CD14-positive monocyte (primary cell): ENCODE data around the gene KCNMA1. TPM values are rescaled to one million over a fixed set of nuclear protein-coding genes. Genes with fewer than 3 reads are reported as not detected.

ENCODE experiments used
- DNase-seq, 3 donors: peaks; one replicate each; pipeline ENCODE4 v3.0.0-alpha.2; 2011 to 2022
- H2AFZ ChIP-seq: 2 replicates; pipeline ENCODE4 v1.6.0; 2012; ENCODE audit warnings: mild to moderate bottlenecking, low read depth, low read length, inconsistent platforms; ENCODE audit not compliant: insufficient read depth, poor library complexity, severe bottlenecking
- H3K27ac ChIP-seq, 2 donors: 1 replicate in 1 of 2; 2 replicates in 1 of 2; pipeline ENCODE4 v1.5.1; 2012 to 2013; ENCODE audit warnings: low read length in 2 of 2, control low read depth in 1 of 2, inconsistent platforms in 1 of 2, low read depth in 1 of 2, mild to moderate bottlenecking in 1 of 2
- H3K27me3 ChIP-seq, 2 donors: one replicate each; pipeline versions ENCODE4 v1.6.0 to v1.6.1; 2011 to 2013; ENCODE audit warnings: low read length in 2 of 2; ENCODE audit not compliant: control insufficient read depth in 2 of 2, insufficient read depth in 2 of 2
- H3K36me3 ChIP-seq, 2 donors: replicated peaks in 1 of 2; 1 replicate in 1 of 2; 2 replicates in 1 of 2; pipeline versions ENCODE4 v1.5.1 to v1.6.1; 2012 to 2013; ENCODE audit warnings: low read length in 2 of 2, control low read depth in 1 of 2, inconsistent platforms in 1 of 2, mild to moderate bottlenecking in 1 of 2; ENCODE audit not compliant: insufficient read depth in 2 of 2, control insufficient read depth in 1 of 2
- H3K4me1 ChIP-seq, 2 donors: 1 replicate in 1 of 2; 2 replicates in 1 of 2; pipeline versions ENCODE4 v1.5.1 to v1.6.1; 2012 to 2013; ENCODE audit warnings: low read length in 2 of 2, control low read depth in 1 of 2, inconsistent platforms in 1 of 2, mild to moderate bottlenecking in 1 of 2, moderate library complexity in 1 of 2; ENCODE audit not compliant: insufficient read depth in 2 of 2, control insufficient read depth in 1 of 2
- H3K4me2 ChIP-seq: replicated peaks from 2 replicates; pipeline ENCODE3; 2012; ENCODE audit warnings: low read length, moderate library complexity, mild to moderate bottlenecking; ENCODE audit not compliant: poor library complexity, severe bottlenecking; ENCODE audit errors: extremely low read depth
- H3K4me3 ChIP-seq, 3 experiments: fragments of 200-600 bp in 1 of 3; sonication (generic) in 1 of 3; replicated peaks in 1 of 3; 1 replicate in 2 of 3; 2 replicates in 1 of 3; pipeline ENCODE4 v1.5.1; 2011 to 2013; ENCODE audit warnings: low read length in 3 of 3, mild to moderate bottlenecking in 3 of 3, control low read depth in 2 of 3, low read depth in 2 of 3, inconsistent platforms in 1 of 3, moderate library complexity in 1 of 3
- H3K79me2 ChIP-seq: 2 replicates; pipeline ENCODE4 v1.6.0; 2012; ENCODE audit warnings: mild to moderate bottlenecking, control low read depth, inconsistent platforms, low read length, moderate library complexity; ENCODE audit not compliant: insufficient read depth
- H3K9ac ChIP-seq: 2 replicates; pipeline ENCODE4 v1.6.0; 2017; ENCODE audit warnings: low read length, mild to moderate bottlenecking; ENCODE audit not compliant: insufficient read depth, poor library complexity, severe bottlenecking
- H3K9me3 ChIP-seq, 2 donors: replicated peaks in 1 of 2; 1 replicate in 1 of 2; 2 replicates in 1 of 2; pipeline versions ENCODE4 v1.5.1 to v1.6.1; 2012 to 2013; ENCODE audit warnings: low read length in 2 of 2, control low read depth in 1 of 2; ENCODE audit not compliant: control insufficient read depth in 1 of 2, insufficient read depth in 1 of 2
- H4K20me1 ChIP-seq: 2 replicates; pipeline ENCODE4 v1.6.0; 2012; ENCODE audit warnings: mild to moderate bottlenecking, low read length, control low read depth, moderate library complexity; ENCODE audit not compliant: insufficient read depth
- H3K27ac Mint-ChIP-seq, 7 donors: one replicate each; pipeline ENCODE4 v1.8.0; 2020; ENCODE audit warnings: mild to moderate bottlenecking in 7 of 7, mixed read lengths in 7 of 7, moderate library complexity in 6 of 7, inconsistent platforms in 2 of 7
- H3K27me3 Mint-ChIP-seq, 3 donors: one replicate each; pipeline ENCODE4 v1.8.0; 2021 to 2022; ENCODE audit warnings: low read depth in 3 of 3, mild to moderate bottlenecking in 3 of 3, mixed read lengths in 3 of 3, moderate library complexity in 3 of 3, inconsistent platforms in 1 of 3
- H3K36me3 Mint-ChIP-seq, 2 donors: one replicate each; pipeline ENCODE4 v1.8.0; 2020; ENCODE audit warnings: mixed read lengths in 2 of 2, inconsistent platforms in 1 of 2, mild to moderate bottlenecking in 1 of 2
- H3K4me1 Mint-ChIP-seq: one replicate; pipeline ENCODE4 v1.8.0; 2020; ENCODE audit warnings: mild to moderate bottlenecking, mixed read lengths
- H3K4me3 Mint-ChIP-seq, 2 donors: one replicate each; pipeline ENCODE4 v1.8.0; 2020; ENCODE audit warnings: mild to moderate bottlenecking in 2 of 2, mixed read lengths in 2 of 2, moderate library complexity in 1 of 2
- H3K9me3 Mint-ChIP-seq, 7 donors: one replicate each; pipeline ENCODE4 v1.8.0; 2020 to 2022; ENCODE audit warnings: mixed read lengths in 7 of 7, mild to moderate bottlenecking in 6 of 7, moderate library complexity in 6 of 7, inconsistent platforms in 2 of 7
- WGBS: methylation state at CpG from one replicate; pipeline ENCODE4 v1.1.5; 2013; ENCODE audit warnings: missing lambda C conversion rate; ENCODE audit not compliant: insufficient coverage; 5-methylcytosine and 5-hydroxymethylcytosine counted together
- intact Hi-C, 2 donors: fragments of 100-400 bp; cut with micrococcal nuclease; formaldehyde crosslinking; loops; one replicate each; pipeline versions ENCODE4 v1.15.0 to v1.15.1; 2023
- polyA plus RNA-seq, 3 donors: library from polyadenylated mRNA; depleted of rRNA in 1 of 3; unstranded in 2 of 3; stranded (reverse) in 1 of 3; fragments of 300-500 nt in 2 of 3; fragments of >200 nt in 1 of 3; fragmentation: Illumina TruSeq in 2 of 3; gene quantifications; 1 replicate in 2 of 3; 2 replicates in 1 of 3; pipeline ENCODE4 v1.2.3, GENCODE V29; 2012 to 2021
- TF ChIP-seq, protein P1 (sequence below): fragments of 200-600 bp; IDR thresholded peaks from one replicate; pipeline ENCODE4 v1.8.0; 2022; ENCODE audit warnings: antibody characterized with exemption, mild to moderate bottlenecking

Gene KCNMA1
- polyA plus RNA-seq, 3 donors: 0.11 to 1.0 TPM; not detected in 1

DNA sequence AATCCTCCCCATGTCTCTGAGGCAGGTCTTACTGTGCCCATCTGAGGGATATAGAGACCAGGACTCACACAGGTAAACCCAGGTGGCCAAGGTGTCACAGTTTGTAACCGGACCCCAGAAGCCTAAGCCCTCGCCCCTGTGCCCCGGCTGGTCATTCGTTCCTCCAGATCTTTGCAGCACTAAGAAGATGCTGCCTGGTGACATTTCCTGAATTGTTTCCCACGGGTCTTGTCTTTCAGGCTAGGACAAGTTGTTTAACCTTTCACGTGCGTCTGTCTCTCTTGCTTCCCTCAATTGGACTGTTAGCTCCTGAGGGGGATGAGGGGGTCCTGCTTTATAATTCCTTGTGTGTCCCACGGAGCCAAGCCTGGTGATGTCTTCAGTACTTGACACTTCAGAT, 158.0 kb downstream of the KCNMA1 start:
- no peak overlapping the region for H3K9ac ChIP-seq
- no peak overlapping the region for H3K27ac ChIP-seq
- TF ChIP-seq, protein P1, sequence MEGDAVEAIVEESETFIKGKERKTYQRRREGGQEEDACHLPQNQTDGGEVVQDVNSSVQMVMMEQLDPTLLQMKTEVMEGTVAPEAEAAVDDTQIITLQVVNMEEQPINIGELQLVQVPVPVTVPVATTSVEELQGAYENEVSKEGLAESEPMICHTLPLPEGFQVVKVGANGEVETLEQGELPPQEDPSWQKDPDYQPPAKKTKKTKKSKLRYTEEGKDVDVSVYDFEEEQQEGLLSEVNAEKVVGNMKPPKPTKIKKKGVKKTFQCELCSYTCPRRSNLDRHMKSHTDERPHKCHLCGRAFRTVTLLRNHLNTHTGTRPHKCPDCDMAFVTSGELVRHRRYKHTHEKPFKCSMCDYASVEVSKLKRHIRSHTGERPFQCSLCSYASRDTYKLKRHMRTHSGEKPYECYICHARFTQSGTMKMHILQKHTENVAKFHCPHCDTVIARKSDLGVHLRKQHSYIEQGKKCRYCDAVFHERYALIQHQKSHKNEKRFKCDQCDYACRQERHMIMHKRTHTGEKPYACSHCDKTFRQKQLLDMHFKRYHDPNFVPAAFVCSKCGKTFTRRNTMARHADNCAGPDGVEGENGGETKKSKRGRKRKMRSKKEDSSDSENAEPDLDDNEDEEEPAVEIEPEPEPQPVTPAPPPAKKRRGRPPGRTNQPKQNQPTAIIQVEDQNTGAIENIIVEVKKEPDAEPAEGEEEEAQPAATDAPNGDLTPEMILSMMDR: no peak
- no peak overlapping the region for H3K4me3 Mint-ChIP-seq
- DNase-seq: no peak
- H3K9me3 Mint-ChIP-seq: no peaks in the 10 kb centered on the region
- no peak overlapping the region for H2AFZ ChIP-seq
- H4K20me1 ChIP-seq: no peaks in the 10 kb centered on the region
- H3K9me3 ChIP-seq: no peaks in the 10 kb centered on the region
- no peak overlapping the region for H3K4me3 ChIP-seq
- no peaks in the 10 kb centered on the region for H3K36me3 Mint-ChIP-seq
- peaks cover 6 to 20% (median 19%) of the 10 kb centered on the region in 3 donors for H3K27me3 Mint-ChIP-seq
- peak overlapping the region in 1 of 7 donors; percentile 1 for H3K27ac Mint-ChIP-seq
- WGBS: 55% methylated on average over 6 of the region's 8 CpGs
- H3K79me2 ChIP-seq: no peaks in the 10 kb centered on the region
- H3K36me3 ChIP-seq: no peaks in the 10 kb centered on the region
- intact Hi-C loops: no loop called here
- no peaks in the 10 kb centered on the region for H3K4me1 Mint-ChIP-seq
- H3K4me2 ChIP-seq: no peak overlapping the region
- H3K4me1 ChIP-seq: no peaks in the 10 kb centered on the region
- H3K27me3 ChIP-seq: peaks cover 0 to 2% of the 10 kb centered on the region in 2 donors

DNA sequence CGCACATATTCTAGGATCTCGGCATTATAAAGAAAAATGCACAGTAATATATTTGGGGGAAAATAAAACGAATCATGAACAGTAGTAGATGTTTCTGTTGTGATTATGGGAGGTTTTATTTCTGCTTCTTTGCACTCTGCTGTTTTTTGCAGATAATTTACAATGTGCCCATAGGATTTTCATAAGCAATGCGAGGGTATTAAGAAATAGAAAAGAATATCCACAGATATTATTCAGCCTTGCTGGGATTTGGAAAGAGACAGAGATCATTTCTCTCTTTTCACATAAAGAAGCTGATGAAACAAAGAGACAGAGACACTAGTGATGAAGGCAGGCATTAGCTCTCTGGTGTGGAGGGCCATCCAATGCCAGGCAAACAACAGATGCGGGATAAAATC, 158.6 kb downstream of the KCNMA1 start:
- Histone ChIP-seq H3K4me2 (no peak overlapping the region), H3K4me1 (no peaks in the 10 kb centered on the region), H3K79me2 (no peaks in the 10 kb centered on the region), H3K27ac (no peak overlapping the region), H4K20me1 (no peaks in the 10 kb centered on the region), H3K36me3 (no peaks in the 10 kb centered on the region), H2AFZ (no peak overlapping the region), H3K27me3 (peaks cover 0 to 2% of the 10 kb centered on the region in 2 donors), H3K9me3 (no peaks in the 10 kb centered on the region), H3K4me3 (no peak overlapping the region), H3K9ac (no peak overlapping the region)
- Mint-ChIP-seq H3K27me3 (peaks cover 6 to 20% (median 19%) of the 10 kb centered on the region in 3 donors), H3K4me3 (no peak overlapping the region), H3K27ac (no peak overlapping the region), H3K4me1 (no peaks in the 10 kb centered on the region), H3K9me3 (no peaks in the 10 kb centered on the region), H3K36me3 (no peaks in the 10 kb centered on the region)
- intact Hi-C loops: no loop called here
- WGBS: 0% methylated on average over 1 of the region's 5 CpGs
- TF ChIP-seq, protein P1: no peak
- DNase-seq: no peak
